Neural crest cell (in vitro differentiated cells): ENCODE results near the gene DNAAF5. TPM values are rescaled to one million over a fixed set of nuclear protein-coding genes. Genes with fewer than 3 reads are reported as not detected.

Experiments used
- DNase-seq: peaks from one replicate; pipeline ENCODE4 v3.0.0; 2021; ENCODE audit warnings: low read depth, mixed read lengths, low spot score
- H3K27ac Mint-ChIP-seq: one replicate; pipeline ENCODE4 v1.8.0; 2021; ENCODE audit warnings: mild to moderate bottlenecking, mixed read lengths; ENCODE audit not compliant: unreplicated experiment
- H3K27me3 Mint-ChIP-seq: 2 replicates; pipeline ENCODE4 v1.8.0; 2021; ENCODE audit warnings: low read depth, mild to moderate bottlenecking, mixed read lengths
- H3K36me3 Mint-ChIP-seq: 2 replicates; pipeline ENCODE4 v1.8.0; 2021; ENCODE audit warnings: low read depth, mild to moderate bottlenecking, mixed read lengths
- H3K4me1 Mint-ChIP-seq: 2 replicates; pipeline ENCODE4 v1.8.0; 2021; ENCODE audit warnings: mixed read lengths
- H3K4me3 Mint-ChIP-seq: one replicate; pipeline ENCODE4 v1.8.0; 2021; ENCODE audit warnings: mild to moderate bottlenecking, mixed read lengths
- H3K9me3 Mint-ChIP-seq: 2 replicates; pipeline ENCODE4 v1.8.0; 2021; ENCODE audit warnings: mixed read lengths
- total RNA-seq: library from RNA; stranded (reverse); gene quantifications from 2 replicates; pipeline ENCODE4 v1.2.1, GENCODE V29; 2021
- TF ChIP-seq, protein P1 (sequence below): fragments of 200-600 bp; sonication (generic); conservative IDR thresholded peaks from 2 replicates; pipeline ENCODE4 v1.5.0; 2021; ENCODE audit warnings: antibody characterized with exemption, mild to moderate bottlenecking

The DNAAF5 gene
- total RNA-seq, 1 donor from 2014 or later, result 54.2 TPM

DNA sequence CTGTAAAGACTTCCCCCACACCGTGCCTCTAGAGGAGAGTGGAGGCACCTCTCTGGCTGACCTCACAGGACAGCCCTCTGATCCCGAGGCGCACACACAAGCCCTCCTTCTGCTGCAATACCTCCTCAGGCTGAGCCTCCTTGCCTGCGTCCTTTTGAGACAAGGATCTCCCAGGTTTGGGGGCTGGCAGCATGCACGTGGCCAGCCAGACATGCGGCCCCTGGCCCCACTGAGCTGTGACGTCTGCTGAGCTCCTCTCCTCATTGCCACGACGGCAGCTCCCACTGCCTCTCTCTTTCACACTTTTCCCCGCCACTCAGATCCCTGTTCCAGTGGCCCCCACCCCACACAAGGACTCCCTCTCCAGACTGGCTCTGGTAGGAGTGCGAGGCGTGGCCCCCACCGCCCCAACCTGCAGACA lies 12.2 kb upstream of the DNAAF5 start:
- TF ChIP-seq, protein P1, sequence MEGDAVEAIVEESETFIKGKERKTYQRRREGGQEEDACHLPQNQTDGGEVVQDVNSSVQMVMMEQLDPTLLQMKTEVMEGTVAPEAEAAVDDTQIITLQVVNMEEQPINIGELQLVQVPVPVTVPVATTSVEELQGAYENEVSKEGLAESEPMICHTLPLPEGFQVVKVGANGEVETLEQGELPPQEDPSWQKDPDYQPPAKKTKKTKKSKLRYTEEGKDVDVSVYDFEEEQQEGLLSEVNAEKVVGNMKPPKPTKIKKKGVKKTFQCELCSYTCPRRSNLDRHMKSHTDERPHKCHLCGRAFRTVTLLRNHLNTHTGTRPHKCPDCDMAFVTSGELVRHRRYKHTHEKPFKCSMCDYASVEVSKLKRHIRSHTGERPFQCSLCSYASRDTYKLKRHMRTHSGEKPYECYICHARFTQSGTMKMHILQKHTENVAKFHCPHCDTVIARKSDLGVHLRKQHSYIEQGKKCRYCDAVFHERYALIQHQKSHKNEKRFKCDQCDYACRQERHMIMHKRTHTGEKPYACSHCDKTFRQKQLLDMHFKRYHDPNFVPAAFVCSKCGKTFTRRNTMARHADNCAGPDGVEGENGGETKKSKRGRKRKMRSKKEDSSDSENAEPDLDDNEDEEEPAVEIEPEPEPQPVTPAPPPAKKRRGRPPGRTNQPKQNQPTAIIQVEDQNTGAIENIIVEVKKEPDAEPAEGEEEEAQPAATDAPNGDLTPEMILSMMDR, result no peak
- Mint-ChIP-seq H3K9me3 (no peaks in the 10 kb centered on the region), H3K36me3 (no peaks in the 10 kb centered on the region), H3K4me1 (peaks cover 7% of the 10 kb centered on the region), H3K27ac (no peak overlapping the region), H3K27me3 (no peaks in the 10 kb centered on the region), H3K4me3 (peak overlapping the region; percentile 63)
- DNase-seq, result no peak

DNA sequence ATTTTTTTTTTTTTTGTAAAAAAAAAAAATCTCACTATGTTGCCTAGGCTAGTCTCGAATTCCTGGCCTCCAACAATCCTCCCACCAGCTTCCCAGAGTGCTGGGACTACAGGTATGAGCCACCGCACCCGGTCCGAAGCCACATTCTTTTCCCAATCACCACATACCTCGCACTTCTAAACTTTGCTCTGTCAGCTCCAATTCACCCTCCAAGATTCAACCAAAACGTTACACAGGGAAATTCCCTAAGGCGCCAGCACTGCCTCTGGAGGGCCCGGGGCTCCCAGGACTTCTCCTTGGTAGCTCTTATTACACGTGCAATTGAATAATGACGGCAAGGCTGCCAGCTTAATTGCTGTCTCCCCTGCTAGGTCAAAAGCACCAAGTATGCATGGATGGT lies 10.3 kb upstream of the DNAAF5 start:
- H3K27ac Mint-ChIP-seq, result no peak overlapping the region
- DNase-seq, result no peak
- no peaks in the 10 kb centered on the region for H3K9me3 Mint-ChIP-seq
- no peaks in the 10 kb centered on the region for H3K27me3 Mint-ChIP-seq
- TF ChIP-seq, protein P1, result no peak
- H3K4me3 Mint-ChIP-seq, result no peak overlapping the region
- H3K36me3 Mint-ChIP-seq, result peaks cover 3% of the 10 kb centered on the region
- peaks cover 7% of the 10 kb centered on the region for H3K4me1 Mint-ChIP-seq

DNA sequence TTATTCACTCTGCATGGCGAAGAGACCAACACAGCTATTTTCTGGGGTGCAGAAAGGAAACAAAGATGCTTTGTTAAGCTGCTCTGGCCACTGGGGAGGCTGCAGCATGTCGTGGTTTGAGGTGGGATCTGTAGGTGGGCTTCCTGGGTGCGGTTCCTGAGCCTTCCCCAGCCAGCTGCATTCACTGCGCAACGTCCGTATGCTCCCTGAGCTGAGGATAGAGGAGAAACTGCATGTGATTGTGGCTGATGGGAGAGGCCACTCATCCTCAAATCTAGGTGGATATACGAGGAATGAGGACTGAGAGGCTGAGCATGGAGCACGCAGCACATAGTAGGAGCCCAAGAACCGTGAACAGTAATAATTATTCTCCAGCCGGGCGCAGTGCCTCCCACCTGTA lies 9.9 kb upstream of the DNAAF5 start:
- DNase-seq, result no peak
- Mint-ChIP-seq H3K9me3 (peaks cover under 1% of the 10 kb centered on the region), H3K4me3 (no peak overlapping the region), H3K36me3 (peaks cover 4% of the 10 kb centered on the region), H3K27ac (no peak overlapping the region), H3K4me1 (peaks cover 7% of the 10 kb centered on the region), H3K27me3 (no peaks in the 10 kb centered on the region)
- TF ChIP-seq, protein P1, result no peak

DNA sequence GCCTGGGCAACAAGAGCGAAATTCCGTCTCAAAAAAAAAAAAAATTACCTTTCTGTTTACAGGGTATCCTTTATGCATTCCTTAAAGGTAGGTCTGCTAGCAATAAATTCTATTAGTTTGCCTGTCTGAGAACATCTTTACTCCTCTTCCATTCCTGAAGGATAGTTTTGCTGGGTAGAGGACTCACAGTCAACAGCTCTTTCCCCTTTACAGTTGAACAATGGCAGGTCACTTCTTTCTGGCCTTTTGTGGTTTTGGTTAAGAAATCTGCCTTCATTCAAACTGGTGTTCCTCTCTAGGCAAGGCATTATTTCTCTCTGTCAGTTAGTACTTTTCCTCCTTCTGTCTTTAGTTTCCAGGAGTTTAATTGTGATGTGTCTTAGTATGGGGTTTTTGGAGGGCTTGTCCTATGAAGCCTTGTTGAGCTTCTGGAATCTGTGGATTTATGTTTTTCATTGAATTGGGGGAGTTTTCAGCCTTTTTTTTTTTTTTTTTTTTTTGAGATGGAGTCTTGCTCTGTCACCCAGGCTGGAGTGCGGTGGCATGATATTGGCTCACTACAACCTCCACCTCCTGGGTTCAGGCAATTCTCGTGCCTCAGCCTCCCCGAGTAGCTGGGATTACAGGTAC lies 4.8 kb upstream of the DNAAF5 start:
- Mint-ChIP-seq H3K36me3 (peaks cover 37% of the 10 kb centered on the region), H3K9me3 (peaks cover 18% of the 10 kb centered on the region), H3K4me1 (peaks cover 8% of the 10 kb centered on the region)

DNA sequence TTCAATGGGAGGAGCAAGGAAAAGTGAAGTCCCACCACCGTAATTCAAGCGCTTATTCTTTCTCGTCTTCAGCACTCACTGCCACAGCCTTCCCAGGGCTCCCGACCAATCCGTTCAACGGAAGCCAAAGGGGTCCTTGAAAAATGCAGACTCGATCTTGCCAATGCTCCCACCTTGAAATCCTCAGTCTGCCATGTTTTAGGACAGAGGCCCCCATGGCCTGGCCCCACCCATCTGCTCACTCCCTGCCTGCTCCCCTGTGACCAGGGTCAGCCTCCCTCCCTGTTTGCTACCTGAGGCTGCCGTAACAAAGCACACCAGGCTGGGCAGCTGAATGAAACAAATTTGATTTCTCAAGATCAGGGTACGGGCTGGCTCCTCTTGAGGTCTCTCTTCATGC lies 3.0 kb upstream of the DNAAF5 start:
- H3K27me3 Mint-ChIP-seq, result no peaks in the 10 kb centered on the region
- peaks cover 16% of the 10 kb centered on the region for H3K4me1 Mint-ChIP-seq
- no peak for DNase-seq
- no peak overlapping the region for H3K4me3 Mint-ChIP-seq
- TF ChIP-seq, protein P1, result no peak
- H3K27ac Mint-ChIP-seq, result no peak overlapping the region
- peaks cover 37% of the 10 kb centered on the region for H3K36me3 Mint-ChIP-seq
- H3K9me3 Mint-ChIP-seq, result peaks cover 18% of the 10 kb centered on the region

More for the DNA sequence above, 4.8 kb upstream of the DNAAF5 start:
- TF ChIP-seq, protein P1, result no peak
- Mint-ChIP-seq H3K27me3 (no peaks in the 10 kb centered on the region), H3K4me3 (no peak overlapping the region), H3K27ac (no peak overlapping the region)
- DNase-seq, result no peak
